Measurements from ENCODE around the gene SPTBN2.

DNA sequence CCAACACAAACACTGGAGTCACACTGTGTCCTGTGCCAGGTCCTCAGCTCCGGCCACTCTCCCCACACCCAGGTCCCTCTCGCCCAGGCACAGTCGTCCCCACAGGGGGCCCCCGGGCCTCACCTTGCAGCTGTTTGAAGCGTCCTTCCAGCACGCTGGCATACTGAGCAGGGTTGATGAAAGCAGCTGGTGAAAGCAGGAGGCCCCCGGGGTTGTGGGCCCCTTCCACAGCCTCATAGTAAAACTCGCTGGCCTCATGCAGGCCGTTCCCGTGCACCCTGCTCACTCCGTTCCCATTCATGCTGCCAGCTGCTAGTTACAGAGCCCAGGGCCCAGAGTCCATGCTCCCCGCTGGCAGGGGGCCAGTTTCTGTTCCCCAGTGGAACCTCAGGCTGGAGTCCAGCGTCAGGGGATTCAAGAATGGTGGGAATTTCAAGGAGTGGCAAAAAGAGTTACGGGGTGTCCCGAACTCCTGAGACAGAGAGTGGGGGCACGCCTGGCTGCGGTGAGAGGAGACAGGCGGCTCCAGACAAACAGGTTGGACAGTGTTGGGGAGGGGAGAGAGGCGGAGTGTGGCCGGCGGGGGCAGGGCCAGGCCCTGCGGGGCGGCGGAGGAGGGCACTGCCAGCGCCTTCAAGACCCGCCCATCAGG, 10.6 kb downstream of the SPTBN2 start:
- no peak for TF ChIP-seq POLR2A (IDR thresholded peaks at IDR 0.05; ENCODE audit: low read depth, low read length)
- TF ChIP-seq POLR2AphosphoS5 (IDR thresholded peaks at IDR 0.05; ENCODE audit: low read depth, low read length): no peak
- TF ChIP-seq TAF1 (IDR thresholded peaks at IDR 0.05; ENCODE audit: low read depth, low read length): no peak
- TF ChIP-seq PAX5 (IDR thresholded peaks at IDR 0.05; ENCODE audit: insufficient read depth, low read length, severe bottlenecking): no peak
- no peak for TF ChIP-seq SPI1 (IDR thresholded peaks at IDR 0.05; ENCODE audit: low read depth, low read length)
- no peak for TF ChIP-seq POU2F2 (IDR thresholded peaks at IDR 0.05; ENCODE audit: low read depth, low read length)
